ENCODE results near the gene ATP11B. TPM values are rescaled to one million over a fixed set of nuclear protein-coding genes. Genes with fewer than 3 reads are reported as not detected.

ATP11B gene
- total and polyA plus RNA-seq, 2 experiments from 2014 or later: 5.8 to 24.7 TPM

GRCh38 chr3:182787302-182788036, 5.8 kb upstream of the ATP11B start:
- ATAC-seq: no peak
- H3F3A ChIP-seq (replicated peaks; ENCODE audit: low read depth): no peaks in the 10 kb centered on the region
- no peaks in the 10 kb centered on the region for H3K27me3 ChIP-seq (ENCODE audit: insufficient read depth)
- no peak overlapping the region for H3K4me3 ChIP-seq
- no peaks in the 10 kb centered on the region for H3K9me3 Mint-ChIP-seq
- H3K36me3 ChIP-seq (ENCODE audit: insufficient read depth): no peaks in the 10 kb centered on the region
- H3K27ac Mint-ChIP-seq: no peak overlapping the region
- H3K4me1 Mint-ChIP-seq: no peaks in the 10 kb centered on the region; the same call in 2 of the 3 replicates
- H3K4me1 ChIP-seq (ENCODE audit: insufficient read depth): 0 out of 2 replicates have a peak, but pooled peaks cover under 1% of the 10 kb centered on the region
- H3K79me2 ChIP-seq (replicated peaks; ENCODE audit: insufficient read depth): no peaks in the 10 kb centered on the region
- no peak overlapping the region for H3K4me2 ChIP-seq
- no peak overlapping the region for H3K27ac ChIP-seq (ENCODE audit: low read depth)
- H3K27me3 Mint-ChIP-seq (ENCODE audit: insufficient read depth, low read depth, poor library complexity): no peaks in the 10 kb centered on the region
- no peaks in the 10 kb centered on the region for H4K20me1 ChIP-seq (replicated peaks; ENCODE audit: insufficient read depth)
- no peaks in the 10 kb centered on the region for H3K9me2 ChIP-seq (ENCODE audit: insufficient read depth)
- H2AFZ ChIP-seq: no peak overlapping the region
- no peak for DNase-seq (ENCODE audit: low spot score)
- no peak overlapping the region for H3K4me3 Mint-ChIP-seq
- TF ChIP-seq, protein P1, sequence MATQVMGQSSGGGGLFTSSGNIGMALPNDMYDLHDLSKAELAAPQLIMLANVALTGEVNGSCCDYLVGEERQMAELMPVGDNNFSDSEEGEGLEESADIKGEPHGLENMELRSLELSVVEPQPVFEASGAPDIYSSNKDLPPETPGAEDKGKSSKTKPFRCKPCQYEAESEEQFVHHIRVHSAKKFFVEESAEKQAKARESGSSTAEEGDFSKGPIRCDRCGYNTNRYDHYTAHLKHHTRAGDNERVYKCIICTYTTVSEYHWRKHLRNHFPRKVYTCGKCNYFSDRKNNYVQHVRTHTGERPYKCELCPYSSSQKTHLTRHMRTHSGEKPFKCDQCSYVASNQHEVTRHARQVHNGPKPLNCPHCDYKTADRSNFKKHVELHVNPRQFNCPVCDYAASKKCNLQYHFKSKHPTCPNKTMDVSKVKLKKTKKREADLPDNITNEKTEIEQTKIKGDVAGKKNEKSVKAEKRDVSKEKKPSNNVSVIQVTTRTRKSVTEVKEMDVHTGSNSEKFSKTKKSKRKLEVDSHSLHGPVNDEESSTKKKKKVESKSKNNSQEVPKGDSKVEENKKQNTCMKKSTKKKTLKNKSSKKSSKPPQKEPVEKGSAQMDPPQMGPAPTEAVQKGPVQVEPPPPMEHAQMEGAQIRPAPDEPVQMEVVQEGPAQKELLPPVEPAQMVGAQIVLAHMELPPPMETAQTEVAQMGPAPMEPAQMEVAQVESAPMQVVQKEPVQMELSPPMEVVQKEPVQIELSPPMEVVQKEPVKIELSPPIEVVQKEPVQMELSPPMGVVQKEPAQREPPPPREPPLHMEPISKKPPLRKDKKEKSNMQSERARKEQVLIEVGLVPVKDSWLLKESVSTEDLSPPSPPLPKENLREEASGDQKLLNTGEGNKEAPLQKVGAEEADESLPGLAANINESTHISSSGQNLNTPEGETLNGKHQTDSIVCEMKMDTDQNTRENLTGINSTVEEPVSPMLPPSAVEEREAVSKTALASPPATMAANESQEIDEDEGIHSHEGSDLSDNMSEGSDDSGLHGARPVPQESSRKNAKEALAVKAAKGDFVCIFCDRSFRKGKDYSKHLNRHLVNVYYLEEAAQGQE (IDR thresholded peaks at IDR 0.05; ENCODE audit: unreplicated experiment): no peak
- TF ChIP-seq POLR2AphosphoS5 (IDR thresholded peaks at IDR 0.05; ENCODE audit: low read depth) (no peak), EZH2 (IDR thresholded peaks at IDR 0.05; ENCODE audit: low read depth, unreplicated experiment) (no peak), ETS1 (IDR thresholded peaks at IDR 0.05) (no peak), STAT1 (IDR thresholded peaks at IDR 0.05; ENCODE audit: unreplicated experiment) (no peak), NANOG (IDR thresholded peaks at IDR 0.05; ENCODE audit: borderline replicate concordance) (no peak), ZNF331 (CRISPR knock-in tag; IDR thresholded peaks at IDR 0.05; ENCODE audit: low read depth) (no peak), ZNF114 (CRISPR knock-in tag; IDR thresholded peaks at IDR 0.05) (no peak), EZH2phosphoT487 (IDR thresholded peaks at IDR 0.05; ENCODE audit: unreplicated experiment) (no peak), CREB1 (CRISPR knock-in tag; IDR thresholded peaks at IDR 0.05; ENCODE audit: low read depth) (no peak), JUNB (IDR thresholded peaks at IDR 0.05; ENCODE audit: unreplicated experiment) (no peak), CTCF (conservative IDR thresholded peaks at IDR 0.05; ENCODE audit: low read depth in 2 of 2) (no peak)
- TF ChIP-seq, protein P2, sequence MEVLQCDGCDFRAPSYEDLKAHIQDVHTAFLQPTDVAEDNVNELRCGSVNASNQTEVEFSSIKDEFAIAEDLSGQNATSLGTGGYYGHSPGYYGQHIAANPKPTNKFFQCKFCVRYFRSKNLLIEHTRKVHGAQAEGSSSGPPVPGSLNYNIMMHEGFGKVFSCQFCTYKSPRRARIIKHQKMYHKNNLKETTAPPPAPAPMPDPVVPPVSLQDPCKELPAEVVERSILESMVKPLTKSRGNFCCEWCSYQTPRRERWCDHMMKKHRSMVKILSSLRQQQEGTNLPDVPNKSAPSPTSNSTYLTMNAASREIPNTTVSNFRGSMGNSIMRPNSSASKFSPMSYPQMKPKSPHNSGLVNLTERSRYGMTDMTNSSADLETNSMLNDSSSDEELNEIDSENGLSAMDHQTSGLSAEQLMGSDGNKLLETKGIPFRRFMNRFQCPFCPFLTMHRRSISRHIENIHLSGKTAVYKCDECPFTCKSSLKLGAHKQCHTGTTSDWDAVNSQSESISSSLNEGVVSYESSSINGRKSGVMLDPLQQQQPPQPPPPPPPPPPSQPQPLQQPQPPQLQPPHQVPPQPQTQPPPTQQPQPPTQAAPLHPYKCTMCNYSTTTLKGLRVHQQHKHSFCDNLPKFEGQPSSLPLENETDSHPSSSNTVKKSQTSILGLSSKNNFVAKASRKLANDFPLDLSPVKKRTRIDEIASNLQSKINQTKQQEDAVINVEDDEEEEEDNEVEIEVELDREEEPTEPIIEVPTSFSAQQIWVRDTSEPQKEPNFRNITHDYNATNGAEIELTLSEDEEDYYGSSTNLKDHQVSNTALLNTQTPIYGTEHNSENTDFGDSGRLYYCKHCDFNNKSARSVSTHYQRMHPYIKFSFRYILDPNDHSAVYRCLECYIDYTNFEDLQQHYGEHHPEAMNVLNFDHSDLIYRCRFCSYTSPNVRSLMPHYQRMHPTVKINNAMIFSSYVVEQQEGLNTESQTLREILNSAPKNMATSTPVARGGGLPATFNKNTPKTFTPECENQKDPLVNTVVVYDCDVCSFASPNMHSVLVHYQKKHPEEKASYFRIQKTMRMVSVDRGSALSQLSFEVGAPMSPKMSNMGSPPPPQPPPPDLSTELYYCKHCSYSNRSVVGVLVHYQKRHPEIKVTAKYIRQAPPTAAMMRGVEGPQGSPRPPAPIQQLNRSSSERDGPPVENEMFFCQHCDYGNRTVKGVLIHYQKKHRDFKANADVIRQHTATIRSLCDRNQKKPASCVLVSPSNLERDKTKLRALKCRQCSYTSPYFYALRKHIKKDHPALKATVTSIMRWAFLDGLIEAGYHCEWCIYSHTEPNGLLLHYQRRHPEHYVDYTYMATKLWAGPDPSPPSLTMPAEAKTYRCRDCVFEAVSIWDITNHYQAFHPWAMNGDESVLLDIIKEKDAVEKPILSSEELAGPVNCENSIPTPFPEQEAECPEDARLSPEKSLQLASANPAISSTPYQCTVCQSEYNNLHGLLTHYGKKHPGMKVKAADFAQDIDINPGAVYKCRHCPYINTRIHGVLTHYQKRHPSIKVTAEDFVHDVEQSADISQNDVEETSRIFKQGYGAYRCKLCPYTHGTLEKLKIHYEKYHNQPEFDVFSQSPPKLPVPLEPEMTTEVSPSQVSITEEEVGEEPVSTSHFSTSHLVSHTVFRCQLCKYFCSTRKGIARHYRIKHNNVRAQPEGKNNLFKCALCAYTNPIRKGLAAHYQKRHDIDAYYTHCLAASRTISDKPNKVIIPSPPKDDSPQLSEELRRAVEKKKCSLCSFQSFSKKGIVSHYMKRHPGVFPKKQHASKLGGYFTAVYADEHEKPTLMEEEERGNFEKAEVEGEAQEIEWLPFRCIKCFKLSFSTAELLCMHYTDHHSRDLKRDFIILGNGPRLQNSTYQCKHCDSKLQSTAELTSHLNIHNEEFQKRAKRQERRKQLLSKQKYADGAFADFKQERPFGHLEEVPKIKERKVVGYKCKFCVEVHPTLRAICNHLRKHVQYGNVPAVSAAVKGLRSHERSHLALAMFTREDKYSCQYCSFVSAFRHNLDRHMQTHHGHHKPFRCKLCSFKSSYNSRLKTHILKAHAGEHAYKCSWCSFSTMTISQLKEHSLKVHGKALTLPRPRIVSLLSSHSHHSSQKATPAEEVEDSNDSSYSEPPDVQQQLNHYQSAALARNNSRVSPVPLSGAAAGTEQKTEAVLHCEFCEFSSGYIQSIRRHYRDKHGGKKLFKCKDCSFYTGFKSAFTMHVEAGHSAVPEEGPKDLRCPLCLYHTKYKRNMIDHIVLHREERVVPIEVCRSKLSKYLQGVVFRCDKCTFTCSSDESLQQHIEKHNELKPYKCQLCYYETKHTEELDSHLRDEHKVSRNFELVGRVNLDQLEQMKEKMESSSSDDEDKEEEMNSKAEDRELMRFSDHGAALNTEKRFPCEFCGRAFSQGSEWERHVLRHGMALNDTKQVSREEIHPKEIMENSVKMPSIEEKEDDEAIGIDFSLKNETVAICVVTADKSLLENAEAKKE (CRISPR knock-in tag; IDR thresholded peaks at IDR 0.05): no peak
- no peaks in the 10 kb centered on the region for H3K36me3 Mint-ChIP-seq (ENCODE audit: low read depth)
